HFF-Myc (cell line): ENCODE data around the gene PRPSAP1.
"Not testable (repeated sequence)": the region's sequence is repeated elsewhere in the genome, so short reads cannot be mapped to it uniquely, and the experiment has no call there.

Experiments
- DNase-seq: peaks from one replicate; pipeline ENCODE4 v3.0.0-alpha.2; 2011; ENCODE audit warnings: low read depth; ENCODE audit errors: extremely low read depth
- H3K4me3 ChIP-seq: replicated peaks from 2 replicates; pipeline ENCODE4 v1.5.1; 2011; ENCODE audit warnings: low read depth, mild to moderate bottlenecking, control low read depth, low read length
- TF ChIP-seq, protein P1 (sequence below): IDR thresholded peaks from 2 replicates; pipeline ENCODE4 v1.5.1; 2012; ENCODE audit warnings: mild to moderate bottlenecking, low read depth, low read length, control low read depth; ENCODE audit errors: missing control alignments

PRPSAP1 gene

DNA sequence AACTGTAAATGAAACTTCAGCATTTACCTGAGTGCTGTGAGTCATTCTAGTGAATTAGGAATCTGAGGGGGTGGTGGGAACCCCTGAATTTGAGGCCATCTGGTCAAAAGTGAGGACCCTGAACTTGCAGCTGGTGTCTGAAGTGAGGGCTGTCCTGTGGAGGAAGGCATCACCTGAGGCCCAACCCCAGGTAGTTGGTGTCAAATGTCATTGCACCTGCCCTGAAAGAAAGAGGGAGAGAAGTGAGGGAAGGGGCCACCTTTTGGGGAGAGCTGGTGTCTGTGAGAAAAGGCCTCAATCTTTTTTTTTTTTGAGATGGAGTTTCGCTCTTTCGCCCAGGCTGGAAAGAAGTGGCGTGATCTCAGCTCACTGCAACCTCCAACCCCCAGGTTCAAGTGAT, 12.5 kb upstream of the PRPSAP1 start:
- TF ChIP-seq, protein P1, sequence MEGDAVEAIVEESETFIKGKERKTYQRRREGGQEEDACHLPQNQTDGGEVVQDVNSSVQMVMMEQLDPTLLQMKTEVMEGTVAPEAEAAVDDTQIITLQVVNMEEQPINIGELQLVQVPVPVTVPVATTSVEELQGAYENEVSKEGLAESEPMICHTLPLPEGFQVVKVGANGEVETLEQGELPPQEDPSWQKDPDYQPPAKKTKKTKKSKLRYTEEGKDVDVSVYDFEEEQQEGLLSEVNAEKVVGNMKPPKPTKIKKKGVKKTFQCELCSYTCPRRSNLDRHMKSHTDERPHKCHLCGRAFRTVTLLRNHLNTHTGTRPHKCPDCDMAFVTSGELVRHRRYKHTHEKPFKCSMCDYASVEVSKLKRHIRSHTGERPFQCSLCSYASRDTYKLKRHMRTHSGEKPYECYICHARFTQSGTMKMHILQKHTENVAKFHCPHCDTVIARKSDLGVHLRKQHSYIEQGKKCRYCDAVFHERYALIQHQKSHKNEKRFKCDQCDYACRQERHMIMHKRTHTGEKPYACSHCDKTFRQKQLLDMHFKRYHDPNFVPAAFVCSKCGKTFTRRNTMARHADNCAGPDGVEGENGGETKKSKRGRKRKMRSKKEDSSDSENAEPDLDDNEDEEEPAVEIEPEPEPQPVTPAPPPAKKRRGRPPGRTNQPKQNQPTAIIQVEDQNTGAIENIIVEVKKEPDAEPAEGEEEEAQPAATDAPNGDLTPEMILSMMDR = no peak
- no peak for DNase-seq
- H3K4me3 ChIP-seq = no peak overlapping the region

DNA sequence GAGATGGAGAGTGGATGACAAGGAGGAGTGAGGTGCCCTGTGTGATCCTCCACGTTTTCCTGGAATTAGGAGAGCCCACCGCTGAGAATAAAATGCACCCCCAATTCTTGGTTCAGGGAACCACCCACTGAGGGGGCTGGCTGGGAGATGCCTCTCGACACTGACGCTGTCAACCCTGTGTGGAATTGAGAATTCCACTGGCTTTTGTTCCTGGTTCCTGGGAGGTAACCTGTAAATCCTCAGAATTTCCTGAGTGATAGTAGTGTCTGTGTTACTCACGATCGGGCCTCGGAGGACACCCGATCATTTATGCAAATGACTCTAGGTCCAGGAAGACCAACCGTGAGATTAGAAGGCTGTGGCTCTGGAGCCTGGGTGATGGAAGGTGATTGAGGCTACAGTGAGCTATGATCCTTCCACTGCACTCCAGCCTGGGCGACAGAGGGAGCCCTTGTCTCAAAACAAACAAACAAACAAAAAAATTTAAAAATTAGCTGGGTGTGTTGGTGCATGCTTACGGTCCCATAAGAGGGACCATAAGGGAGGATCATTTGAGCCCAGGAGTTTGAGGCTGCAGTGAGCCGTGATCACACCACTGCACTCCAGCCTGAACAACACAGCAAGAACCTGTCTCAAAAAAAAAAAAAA, 11.7 kb upstream of the PRPSAP1 start:
- no peak for DNase-seq

DNA sequence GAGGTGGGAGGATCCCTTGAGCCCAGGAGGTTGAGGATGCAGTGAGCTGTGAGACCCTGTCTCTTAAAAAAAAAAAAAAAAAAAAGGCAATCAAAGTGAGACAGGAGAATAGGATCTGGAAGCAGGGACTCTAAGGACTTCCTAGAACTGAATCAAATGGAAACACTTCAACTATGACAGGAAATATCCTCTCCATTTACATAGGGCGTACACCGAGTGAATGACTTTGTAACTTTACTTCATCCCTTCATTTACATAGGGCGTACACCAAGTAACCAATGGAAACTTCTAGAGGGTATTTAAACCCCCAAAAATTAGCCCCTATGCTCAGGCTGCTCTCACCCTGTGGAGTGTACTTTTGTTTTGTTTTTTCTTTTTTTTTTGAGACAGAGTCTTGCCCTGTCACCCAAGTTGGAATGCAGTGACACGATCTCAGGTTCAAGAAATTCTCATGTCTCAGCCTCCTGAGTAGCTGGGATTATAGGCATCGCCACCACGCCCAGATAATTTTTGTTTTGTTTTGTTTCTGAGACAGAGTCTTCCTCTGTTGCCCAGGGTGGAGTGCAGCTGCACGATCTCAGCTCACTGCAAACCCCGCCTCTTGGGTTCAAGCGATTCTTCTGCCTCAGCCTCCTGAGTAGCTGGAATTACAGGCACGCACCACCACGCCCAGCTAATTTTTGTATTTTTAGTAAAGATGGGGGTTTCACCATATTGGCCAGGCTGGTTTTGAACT, 9.6 kb upstream of the PRPSAP1 start:
- no peak overlapping the region for H3K4me3 ChIP-seq
- no peak for DNase-seq
- TF ChIP-seq, protein P1 = no peak

More for the DNA sequence above, 11.7 kb upstream of the PRPSAP1 start:
- TF ChIP-seq, protein P1 = peak; percentile 27
- H3K4me3 ChIP-seq = no peak overlapping the region

DNA sequence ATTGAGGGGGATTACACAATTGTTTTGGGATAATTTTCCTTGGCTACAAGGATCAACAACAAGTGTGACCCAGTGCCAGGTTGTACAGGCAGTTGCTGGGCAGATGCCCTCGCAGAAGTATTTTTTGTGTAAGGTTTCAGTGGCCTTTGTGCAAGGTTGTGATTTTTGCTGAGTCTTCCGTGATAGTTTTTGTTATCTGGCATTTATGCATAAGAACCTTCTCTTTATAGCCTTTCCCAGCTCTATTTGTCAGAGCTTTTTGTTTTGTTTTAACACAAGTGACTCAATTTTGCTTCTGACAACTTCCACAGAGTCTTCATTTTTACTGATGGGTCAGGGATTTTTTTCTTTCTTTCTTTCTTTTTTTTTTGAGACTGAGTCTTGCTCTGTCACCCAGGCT, 6.7 kb upstream of the PRPSAP1 start:
- H3K4me3 ChIP-seq = no peak overlapping the region
- no peak for DNase-seq
- TF ChIP-seq, protein P1 = no peak

DNA sequence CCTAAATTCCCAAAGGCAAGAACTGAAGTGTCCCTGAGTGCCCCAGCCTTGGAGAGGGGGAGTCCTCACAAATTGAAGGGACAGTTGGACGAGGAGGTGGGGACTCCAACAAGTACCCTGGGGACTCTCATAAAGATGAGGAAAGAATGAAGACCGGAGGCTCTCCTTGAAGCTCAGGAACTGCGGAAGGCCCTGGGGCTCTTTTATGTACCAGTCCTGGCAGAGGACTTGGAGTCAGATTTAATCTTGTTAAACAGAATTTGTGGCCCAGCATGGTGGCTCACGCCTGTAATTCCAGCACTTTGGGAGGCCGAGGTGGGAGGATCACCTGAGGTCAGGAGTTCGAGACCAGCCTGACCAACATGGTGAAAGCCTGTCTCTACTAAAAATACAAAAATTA, 6.1 kb upstream of the PRPSAP1 start:
- H3K4me3 ChIP-seq, DNase-seq: not testable (repeated sequence)

DNA sequence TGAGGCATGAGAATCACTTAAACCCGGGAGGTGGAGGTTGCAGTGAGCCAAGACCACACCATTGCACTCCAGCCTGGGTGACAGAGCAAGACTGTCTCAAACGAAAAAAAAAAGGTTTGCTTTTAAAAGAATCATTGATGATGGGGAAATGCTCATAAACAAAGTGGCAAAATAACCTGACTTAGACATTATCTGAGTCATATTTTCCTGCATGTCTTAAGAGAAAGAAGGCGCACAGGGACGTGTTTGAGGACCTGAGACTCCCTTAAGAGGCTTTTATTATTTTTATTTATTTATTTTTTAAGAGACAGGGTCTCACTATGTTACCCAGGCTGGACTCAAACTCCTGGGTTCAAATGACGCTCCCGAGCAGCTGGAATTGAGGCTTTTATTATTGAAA, 5.7 kb upstream of the PRPSAP1 start:
- H3K4me3 ChIP-seq = no peak overlapping the region
- TF ChIP-seq, protein P1 = no peak
- no peak for DNase-seq

DNA sequence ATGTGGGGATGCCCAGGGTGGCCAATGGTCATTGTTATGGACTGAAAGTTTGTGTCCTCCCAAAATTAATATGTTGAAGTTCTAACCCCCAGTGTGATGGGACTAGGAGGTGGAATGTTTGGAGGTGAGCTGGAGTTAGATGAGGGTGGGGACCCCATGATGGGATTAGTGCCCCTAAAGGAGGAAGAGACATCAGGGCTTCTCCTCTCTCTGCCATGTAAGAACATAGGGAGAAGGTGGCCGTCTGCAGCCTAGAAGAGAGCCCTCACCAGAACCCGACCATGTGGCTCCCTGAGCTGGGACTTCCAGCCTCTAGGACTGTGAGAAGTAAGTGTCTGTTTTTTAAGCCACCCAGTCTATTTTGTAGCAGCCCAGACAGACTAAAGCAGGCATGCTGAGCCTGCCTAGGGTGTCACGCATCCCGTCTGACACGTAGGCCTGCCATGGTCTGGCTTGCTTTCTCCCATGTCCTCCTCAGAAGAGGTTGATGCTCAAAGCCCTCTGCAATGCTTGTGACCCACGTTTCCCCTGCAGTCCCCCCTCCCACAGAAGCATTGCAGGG, 4.0 kb upstream of the PRPSAP1 start:
- TF ChIP-seq, protein P1 = no peak
- H3K4me3 ChIP-seq = no peak overlapping the region
- no peak for DNase-seq
